GM18498 (cell line): ENCODE measurements around the gene UBAP1.
A peak's percentile ranks its signal among the peaks of the same experiment; 100 is the strongest.
"Not testable (repeated sequence)": the region's sequence is repeated elsewhere in the genome, so short reads cannot be mapped to it uniquely, and the experiment has no call there.

Experiments used
- ATAC-seq: cut with Tn5 transposase; IDR thresholded peaks from one replicate; pipeline ENCODE4 v1.9.1; 2021; ENCODE audit warnings: mild to moderate bottlenecking, moderate library complexity; ENCODE audit not compliant: unreplicated experiment

UBAP1 gene

GRCh38 chr9:34220218-34220617, 41.4 kb downstream of the UBAP1 start:
- no peak for ATAC-seq

- ATAC-seq, result no peak
Observed at GRCh38 chr9:34224349-34224748, 45.5 kb downstream of the UBAP1 start.

GRCh38 chr9:34226144-34226760, 47.4 kb downstream of the UBAP1 start:
- not testable (repeated sequence) for ATAC-seq

- no peak for ATAC-seq
Observed at GRCh38 chr9:34227445-34227844, 48.6 kb downstream of the UBAP1 start.

GRCh38 chr9:34230556-34230955, 51.7 kb downstream of the UBAP1 start:
- no peak for ATAC-seq

GRCh38 chr9:34232201-34232600, 53.4 kb downstream of the UBAP1 start:
- ATAC-seq, result no peak

- ATAC-seq, result no peak
Observed at GRCh38 chr9:34233672-34234071, 54.8 kb downstream of the UBAP1 start.

- no peak for ATAC-seq
Observed at GRCh38 chr9:34237836-34238235, 59.0 kb downstream of the UBAP1 start.

GRCh38 chr9:34240006-34240405, 61.2 kb downstream of the UBAP1 start:
- ATAC-seq, result no peak

- no peak for ATAC-seq
Observed at GRCh38 chr9:34242830-34243229, 64.0 kb downstream of the UBAP1 start.

- ATAC-seq, result not testable (repeated sequence)
Observed at GRCh38 chr9:34245212-34245611, 66.4 kb downstream of the UBAP1 start.

GRCh38 chr9:34246453-34246852, 67.6 kb downstream of the UBAP1 start:
- ATAC-seq, result no peak

GRCh38 chr9:34247782-34248181, 68.9 kb downstream of the UBAP1 start:
- ATAC-seq, result not testable (repeated sequence)

GRCh38 chr9:34249274-34249673, 70.4 kb downstream of the UBAP1 start:
- no peak for ATAC-seq

GRCh38 chr9:34250721-34251120, 71.9 kb downstream of the UBAP1 start:
- ATAC-seq, result no peak

- ATAC-seq, result no peak
Observed at GRCh38 chr9:34252016-34252415, 73.2 kb downstream of the UBAP1 start.

- ATAC-seq, result peak; percentile 59
Observed at GRCh38 chr9:34252670-34253459, 74.0 kb downstream of the UBAP1 start.

- ATAC-seq, result no peak
Observed at GRCh38 chr9:34253460-34253837, 74.6 kb downstream of the UBAP1 start.

- no peak for ATAC-seq
Observed at GRCh38 chr9:34254141-34254913, 75.5 kb downstream of the UBAP1 start.

- ATAC-seq, result no peak
Observed at GRCh38 chr9:34254966-34255825, 76.4 kb downstream of the UBAP1 start.

- no peak for ATAC-seq
Observed at GRCh38 chr9:34256104-34256503, 77.3 kb downstream of the UBAP1 start.
